ENCODE results near the gene GLCCI1.

DNA sequence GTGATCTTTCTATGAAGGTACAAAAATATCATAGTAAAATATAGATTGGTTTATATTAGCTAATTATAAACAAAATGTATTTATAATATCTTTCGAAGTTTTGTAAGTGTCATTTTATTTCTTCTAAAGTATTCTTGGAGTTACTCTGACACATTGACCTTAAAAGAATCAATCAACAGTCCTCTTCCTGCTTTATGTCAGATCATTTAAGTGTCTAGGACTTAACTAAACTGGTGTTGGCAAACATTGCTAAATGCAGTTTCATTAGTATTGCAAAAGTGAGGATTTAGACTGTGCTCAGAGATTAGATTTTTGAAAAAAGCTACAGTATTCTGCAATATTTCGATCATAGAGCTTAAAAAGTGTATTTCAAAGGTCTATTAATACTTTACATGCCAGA, 10.3 kb downstream of the GLCCI1 start:
- TF ChIP-seq, protein P1, sequence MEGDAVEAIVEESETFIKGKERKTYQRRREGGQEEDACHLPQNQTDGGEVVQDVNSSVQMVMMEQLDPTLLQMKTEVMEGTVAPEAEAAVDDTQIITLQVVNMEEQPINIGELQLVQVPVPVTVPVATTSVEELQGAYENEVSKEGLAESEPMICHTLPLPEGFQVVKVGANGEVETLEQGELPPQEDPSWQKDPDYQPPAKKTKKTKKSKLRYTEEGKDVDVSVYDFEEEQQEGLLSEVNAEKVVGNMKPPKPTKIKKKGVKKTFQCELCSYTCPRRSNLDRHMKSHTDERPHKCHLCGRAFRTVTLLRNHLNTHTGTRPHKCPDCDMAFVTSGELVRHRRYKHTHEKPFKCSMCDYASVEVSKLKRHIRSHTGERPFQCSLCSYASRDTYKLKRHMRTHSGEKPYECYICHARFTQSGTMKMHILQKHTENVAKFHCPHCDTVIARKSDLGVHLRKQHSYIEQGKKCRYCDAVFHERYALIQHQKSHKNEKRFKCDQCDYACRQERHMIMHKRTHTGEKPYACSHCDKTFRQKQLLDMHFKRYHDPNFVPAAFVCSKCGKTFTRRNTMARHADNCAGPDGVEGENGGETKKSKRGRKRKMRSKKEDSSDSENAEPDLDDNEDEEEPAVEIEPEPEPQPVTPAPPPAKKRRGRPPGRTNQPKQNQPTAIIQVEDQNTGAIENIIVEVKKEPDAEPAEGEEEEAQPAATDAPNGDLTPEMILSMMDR (IDR thresholded peaks at IDR 0.05; ENCODE audit: poor library complexity, severe bottlenecking) = no peak
- no peak for TF ChIP-seq TAF1 (IDR thresholded peaks at IDR 0.05; ENCODE audit: low read depth)
